C4-2B (cell line): ENCODE results near the gene RCC1.
"Not testable (repeated sequence)": the region's sequence is repeated elsewhere in the genome, so short reads cannot be mapped to it uniquely, and the experiment has no call there.

ENCODE experiments used
- CTCF ChIP-seq: fragments of 450-650 bp; conservative IDR thresholded peaks from 2 replicates; pipeline ENCODE4 v1.5.1; 2017; ENCODE audit warnings: mild to moderate bottlenecking
- ZFX ChIP-seq: fragments of 450-650 bp; IDR thresholded peaks from 2 replicates; pipeline ENCODE4 v1.6.1; 2017

GRCh38 chr1:28522537-28522936, 16.7 kb downstream of the RCC1 start:
- not testable (repeated sequence) for TF ChIP-seq ZFX, CTCF
